ENCODE data around the gene ADAMTS3.

DNA sequence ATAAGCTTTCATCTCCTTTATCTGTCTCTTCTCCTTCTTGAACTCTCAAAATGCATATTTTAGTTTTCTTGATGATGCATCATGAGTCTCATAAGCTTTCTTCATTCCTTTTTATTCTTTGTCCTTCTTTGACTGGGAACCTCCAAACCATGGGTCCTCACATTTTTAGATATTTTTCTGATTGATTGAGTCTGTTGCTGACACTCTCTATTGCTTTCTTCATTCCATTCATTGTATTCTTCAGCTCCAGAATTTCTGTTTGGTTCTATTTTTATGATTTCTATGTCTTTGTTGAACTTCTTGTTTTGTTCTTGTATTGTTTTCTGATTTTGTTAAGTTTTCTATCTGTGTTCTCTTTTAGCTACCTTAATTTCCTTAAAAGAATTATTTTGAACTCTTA is 74.9 kb downstream of the ADAMTS3 start:
- no peak for TF ChIP-seq PATZ1 (CRISPR knock-in tag; IDR thresholded peaks at IDR 0.05; ENCODE audit: borderline replicate concordance)
- no peak for TF ChIP-seq TCF4 (CRISPR knock-in tag; IDR thresholded peaks at IDR 0.05; ENCODE audit: borderline replicate concordance)
- TF ChIP-seq CSRNP3 (CRISPR knock-in tag; IDR thresholded peaks at IDR 0.05), result no peak
- TF ChIP-seq SNAI2 (CRISPR knock-in tag; IDR thresholded peaks at IDR 0.05), result no peak
- no peak for TF ChIP-seq ZFP30 (CRISPR knock-in tag; IDR thresholded peaks at IDR 0.05)

All from SK-N-SH treated with all-trans-retinoic acid at 6 μM for 48 hours (cell line).